VCaP (cell line): ENCODE data around the gene RXYLT1.
"Not testable (repeated sequence)": the region's sequence is repeated elsewhere in the genome, so short reads cannot be mapped to it uniquely, and the experiment has no call there.

ENCODE experiments used
- H3K27ac ChIP-seq: fragments of 450-650 bp; 2 replicates; pipeline ENCODE4 v1.5.1; 2017
- CTCF ChIP-seq: fragments of 450-650 bp; conservative IDR thresholded peaks from 2 replicates; pipeline ENCODE4 v1.5.1; 2017; ENCODE audit warnings: mild to moderate bottlenecking, moderate library complexity

Gene RXYLT1

GRCh38 chr12:63779498-63780481 is at the start of gene RXYLT1:
RXYLT1 (plus strand) TSS chr12:63779909; CDS start chr12:63779961, 52 bp downstream.
- no peak for TF ChIP-seq CTCF
- H3K27ac ChIP-seq = peak within 1 kb of the TSS; percentile 91

- not testable (repeated sequence) for H3K27ac ChIP-seq
Observed at GRCh38 chr12:63732779-63733178, 46.9 kb upstream of the RXYLT1 start.

- H3K27ac ChIP-seq = not testable (repeated sequence)
Observed at GRCh38 chr12:63733585-63733984, 46.1 kb upstream of the RXYLT1 start.

- not testable (repeated sequence) for H3K27ac ChIP-seq
Observed at GRCh38 chr12:63740551-63740950, 39.2 kb upstream of the RXYLT1 start.

GRCh38 chr12:63741431-63741830 is 38.3 kb upstream of the RXYLT1 start:
- H3K27ac ChIP-seq = not testable (repeated sequence)

- H3K27ac ChIP-seq = not testable (repeated sequence)
Observed at GRCh38 chr12:63744110-63744509, 35.6 kb upstream of the RXYLT1 start.

GRCh38 chr12:63746470-63746869 is 33.2 kb upstream of the RXYLT1 start:
- H3K27ac ChIP-seq = not testable (repeated sequence)

GRCh38 chr12:63747136-63747535 is 32.6 kb upstream of the RXYLT1 start:
- H3K27ac ChIP-seq = not testable (repeated sequence)

- no peak for TF ChIP-seq CTCF
- no peak overlapping the region for H3K27ac ChIP-seq
Observed at GRCh38 chr12:63747553-63747952, 32.2 kb upstream of the RXYLT1 start.

- H3K27ac ChIP-seq = no peak overlapping the region
- no peak for TF ChIP-seq CTCF
Observed at GRCh38 chr12:63752283-63752682, 27.4 kb upstream of the RXYLT1 start.

GRCh38 chr12:63752841-63753240 is 26.9 kb upstream of the RXYLT1 start:
- no peak overlapping the region for H3K27ac ChIP-seq
- no peak for TF ChIP-seq CTCF
